ENCODE results near the gene NAV2.

The NAV2 gene

GRCh38 chr11:19712281-19713195 lies at the start of gene NAV2:
TSS of gene NAV2 (plus strand) at chr11:19712837. CDS start at chr11:19713696, 859 bp downstream.
- peak; percentile 42 for DNase-seq (ENCODE audit: low read depth)

GRCh38 chr11:19663206-19663605 lies 49.4 kb upstream of the NAV2 start:
- no peak for DNase-seq (ENCODE audit: low read depth)

GRCh38 chr11:19664886-19665548 lies 47.6 kb upstream of the NAV2 start:
- no peak for DNase-seq (ENCODE audit: low read depth)

GRCh38 chr11:19666951-19667350 lies 45.7 kb upstream of the NAV2 start:
- DNase-seq (ENCODE audit: low read depth), result no peak

GRCh38 chr11:19669511-19669910 lies 43.1 kb upstream of the NAV2 start:
- DNase-seq (ENCODE audit: low read depth), result no peak

GRCh38 chr11:19670030-19670791 lies 42.4 kb upstream of the NAV2 start:
- no peak for DNase-seq (ENCODE audit: low read depth)

- no peak for DNase-seq (ENCODE audit: low read depth)
Observed at GRCh38 chr11:19672586-19673206, 39.9 kb upstream of the NAV2 start.

GRCh38 chr11:19673924-19674729 lies 38.5 kb upstream of the NAV2 start:
- no peak for DNase-seq (ENCODE audit: low read depth)

GRCh38 chr11:19674836-19675235 lies 37.8 kb upstream of the NAV2 start:
- DNase-seq (ENCODE audit: low read depth), result no peak

- no peak for DNase-seq (ENCODE audit: low read depth)
Observed at GRCh38 chr11:19675397-19675796, 37.2 kb upstream of the NAV2 start.

- DNase-seq (ENCODE audit: low read depth), result no peak
Observed at GRCh38 chr11:19676475-19677380, 35.9 kb upstream of the NAV2 start.

GRCh38 chr11:19677381-19678080 lies 35.1 kb upstream of the NAV2 start:
- no peak for DNase-seq (ENCODE audit: low read depth)

GRCh38 chr11:19679952-19680828 lies 32.4 kb upstream of the NAV2 start:
- DNase-seq (ENCODE audit: low read depth), result peak; percentile 81

GRCh38 chr11:19680829-19681368 lies 31.7 kb upstream of the NAV2 start:
- no peak for DNase-seq (ENCODE audit: low read depth)

- no peak for DNase-seq (ENCODE audit: low read depth)
Observed at GRCh38 chr11:19683141-19683805, 29.4 kb upstream of the NAV2 start.

GRCh38 chr11:19683862-19684491 lies 28.7 kb upstream of the NAV2 start:
- DNase-seq (ENCODE audit: low read depth), result no peak

GRCh38 chr11:19686234-19686633 lies 26.4 kb upstream of the NAV2 start:
- no peak for DNase-seq (ENCODE audit: low read depth)

All from non-pigmented ciliary epithelial cell (primary cell).